Mesenchymal stem cell (in vitro differentiated cells and primary cell): ENCODE measurements around the gene GSG1.

Experiments
- DNase-seq: peaks from one replicate; pipeline ENCODE4 v3.0.0-alpha.2; 2013
- H2AFZ ChIP-seq: one replicate; pipeline ENCODE4 v1.6.1; 2013; ENCODE audit warnings: low read depth, mild to moderate bottlenecking, control low read depth, inconsistent platforms, low read length, moderate library complexity
- H2AK5ac ChIP-seq: 2 replicates; pipeline ENCODE4 v1.6.1; 2013; ENCODE audit warnings: low read length, moderate library complexity, mild to moderate bottlenecking, inconsistent platforms; ENCODE audit not compliant: severe bottlenecking
- H2BK120ac ChIP-seq: one replicate; pipeline ENCODE4 v1.6.1; 2013; ENCODE audit warnings: low read depth, mild to moderate bottlenecking, inconsistent platforms, low read length, moderate library complexity
- H2BK12ac ChIP-seq, 2 experiments: one replicate each; pipeline ENCODE4 v1.6.1; 2013; ENCODE audit warnings: inconsistent platforms in 2 of 2, low read length in 2 of 2, mild to moderate bottlenecking in 2 of 2, moderate library complexity in 2 of 2, control low read depth in 1 of 2
- H2BK15ac ChIP-seq: one replicate; pipeline ENCODE4 v1.6.1; 2013; ENCODE audit warnings: mild to moderate bottlenecking, low read depth, inconsistent platforms; ENCODE audit not compliant: poor library complexity, severe bottlenecking
- H2BK5ac ChIP-seq: 2 replicates; pipeline ENCODE4 v1.6.1; 2013; ENCODE audit warnings: low read depth, mild to moderate bottlenecking, low read length, control low read depth, inconsistent platforms; ENCODE audit not compliant: poor library complexity, severe bottlenecking
- H3K14ac ChIP-seq, 2 experiments: one replicate each; pipeline ENCODE4 v1.6.1; 2013; ENCODE audit warnings: inconsistent platforms in 2 of 2, low read length in 2 of 2, control low read depth in 1 of 2, mild to moderate bottlenecking in 1 of 2, moderate library complexity in 1 of 2
- H3K18ac ChIP-seq, 2 experiments: one replicate each; pipeline ENCODE4 v1.6.1; 2013; ENCODE audit warnings: inconsistent platforms in 2 of 2, low read length in 2 of 2, control low read depth in 1 of 2, low read depth in 1 of 2, mild to moderate bottlenecking in 1 of 2
- H3K23ac ChIP-seq, 2 experiments: one replicate each; pipeline ENCODE4 v1.6.1; 2013; ENCODE audit warnings: inconsistent platforms in 2 of 2, low read length in 2 of 2, mild to moderate bottlenecking in 2 of 2, moderate library complexity in 2 of 2, control low read depth in 1 of 2
- H3K27ac ChIP-seq: 2 replicates; pipeline ENCODE4 v1.5.1; 2013; ENCODE audit warnings: mild to moderate bottlenecking, moderate library complexity, low read length, control low read depth, inconsistent platforms; ENCODE audit not compliant: poor library complexity, severe bottlenecking
- H3K27me3 ChIP-seq, 2 experiments: 2 replicates each; pipeline versions ENCODE4 v1.6.1 to v1.7.0; 2013; ENCODE audit warnings: low read length in 2 of 2, mild to moderate bottlenecking in 2 of 2, moderate library complexity in 2 of 2, control low read depth in 1 of 2, inconsistent platforms in 1 of 2; ENCODE audit not compliant: control insufficient read depth in 1 of 2, insufficient read depth in 1 of 2
- H3K36me3 ChIP-seq, 2 experiments: 2 replicates each; pipeline versions ENCODE4 v1.6.1 to v1.7.0; 2013; ENCODE audit warnings: low read length in 2 of 2, control low read depth in 1 of 2, inconsistent platforms in 1 of 2, low read depth in 1 of 2, mild to moderate bottlenecking in 1 of 2; ENCODE audit not compliant: insufficient read depth in 2 of 2, control insufficient read depth in 1 of 2
- H3K4ac ChIP-seq, 2 experiments: one replicate each; pipeline ENCODE4 v1.6.1; 2013; ENCODE audit warnings: inconsistent platforms in 2 of 2, low read length in 2 of 2, mild to moderate bottlenecking in 2 of 2, moderate library complexity in 2 of 2, control low read depth in 1 of 2, low read depth in 1 of 2
- H3K4me1 ChIP-seq: 2 replicates; pipeline ENCODE4 v1.6.1; 2013; ENCODE audit warnings: low read depth, low read length, control low read depth; ENCODE audit not compliant: control insufficient read depth, insufficient read depth
- H3K4me2 ChIP-seq: 2 replicates; pipeline ENCODE4 v1.6.1; 2013; ENCODE audit warnings: low read length, mild to moderate bottlenecking, inconsistent platforms; ENCODE audit not compliant: poor library complexity, severe bottlenecking
- H3K4me3 ChIP-seq, 2 experiments: 2 replicates each; pipeline versions ENCODE4 v1.5.1 to v1.7.0; 2013; ENCODE audit warnings: low read length in 2 of 2, mild to moderate bottlenecking in 2 of 2, control low read depth in 1 of 2, low read depth in 1 of 2; ENCODE audit not compliant: insufficient read depth in 1 of 2
- H3K79me1 ChIP-seq: replicated peaks from 2 replicates; pipeline ENCODE4 v1.6.1; 2013; ENCODE audit warnings: mild to moderate bottlenecking, control low read depth, low read length, inconsistent platforms; ENCODE audit not compliant: poor library complexity, severe bottlenecking
- H3K9ac ChIP-seq: 2 replicates; pipeline ENCODE4 v1.7.0; 2013; ENCODE audit warnings: mild to moderate bottlenecking, low read length, moderate library complexity
- H3K9me3 ChIP-seq: 2 replicates; pipeline ENCODE4 v1.7.0; 2013; ENCODE audit warnings: mild to moderate bottlenecking, low read length; ENCODE audit not compliant: control insufficient read depth
- H4K8ac ChIP-seq: one replicate; pipeline ENCODE4 v1.6.1; 2013; ENCODE audit warnings: inconsistent platforms, mild to moderate bottlenecking, low read length, moderate library complexity
- H4K91ac ChIP-seq: one replicate; pipeline ENCODE4 v1.6.1; 2013; ENCODE audit warnings: mild to moderate bottlenecking, low read length, inconsistent platforms
- WGBS: methylation state at CpG from one replicate; pipeline ENCODE4 v1.1.7; 2013; ENCODE audit warnings: mixed read lengths; 5-methylcytosine and 5-hydroxymethylcytosine counted together

GSG1 gene

GRCh38 chr12:13120413-13120812 is 16.9 kb upstream of the GSG1 start:
- no peaks in the 10 kb centered on the region for H3K79me1 ChIP-seq
- H3K9me3 ChIP-seq = no peaks in the 10 kb centered on the region
- no peak overlapping the region for H3K18ac ChIP-seq
- no peak overlapping the region for H2BK12ac ChIP-seq
- H2BK120ac ChIP-seq = no peak overlapping the region
- H3K14ac ChIP-seq = no peak overlapping the region
- no peak overlapping the region for H3K4me3 ChIP-seq
- H2AFZ ChIP-seq = no peak overlapping the region
- H3K4ac ChIP-seq = no peak overlapping the region
- H3K27me3 ChIP-seq = no peaks in the 10 kb centered on the region
- no peak overlapping the region for H3K9ac ChIP-seq
- WGBS = no CpG with 5 or more reads among the region's 3 CpGs
- no peaks in the 10 kb centered on the region for H3K36me3 ChIP-seq
- no peak overlapping the region for H4K8ac ChIP-seq
- no peak overlapping the region for H3K4me2 ChIP-seq
- H2BK15ac ChIP-seq = no peak overlapping the region
- DNase-seq = peak; percentile 34
- H3K27ac ChIP-seq = no peak overlapping the region
- no peak overlapping the region for H4K91ac ChIP-seq
- H3K4me1 ChIP-seq = peaks cover 3% of the 10 kb centered on the region
- H2BK5ac ChIP-seq = no peak overlapping the region
- H3K23ac ChIP-seq = no peak overlapping the region
- no peak overlapping the region for H2AK5ac ChIP-seq

DNA sequence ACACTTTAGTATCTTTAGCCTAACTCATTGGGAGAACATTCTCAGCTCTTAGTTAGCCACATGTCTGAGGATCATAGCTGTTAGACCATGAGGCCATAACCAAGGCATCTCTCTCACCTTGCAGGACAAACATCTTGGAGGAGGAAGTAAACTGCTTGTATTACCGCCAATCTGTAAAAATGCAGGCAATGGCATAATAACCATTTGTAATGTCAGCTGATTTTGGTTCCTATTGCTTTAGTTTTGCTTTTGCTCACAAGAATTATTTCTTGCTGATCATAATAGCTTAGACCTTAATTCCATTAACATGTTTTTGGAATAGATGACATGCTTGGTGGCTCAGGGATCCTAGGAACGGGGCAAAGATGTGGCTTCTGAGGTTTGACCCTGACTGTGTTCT is 16.4 kb upstream of the GSG1 start:
- Histone ChIP-seq H3K79me1 (no peaks in the 10 kb centered on the region), H3K4ac (no peak overlapping the region), H2BK12ac (no peak overlapping the region), H3K36me3 (no peaks in the 10 kb centered on the region), H3K4me1 (peaks cover 3% of the 10 kb centered on the region), H3K4me3 (no peak overlapping the region), H4K91ac (no peak overlapping the region), H3K9me3 (no peaks in the 10 kb centered on the region), H3K9ac (no peak overlapping the region), H3K23ac (no peak overlapping the region), H3K18ac (no peak overlapping the region), H2BK120ac (no peak overlapping the region), H2AK5ac (no peak overlapping the region), H4K8ac (no peak overlapping the region), H2BK15ac (no peak overlapping the region), H2BK5ac (no peak overlapping the region), H3K27ac (no peak overlapping the region), H2AFZ (no peak overlapping the region), H3K14ac (no peak overlapping the region), H3K4me2 (no peak overlapping the region), H3K27me3 (no peaks in the 10 kb centered on the region)
- no peak for DNase-seq
- WGBS = 94% methylated on average over 2 of the region's 2 CpGs

DNA sequence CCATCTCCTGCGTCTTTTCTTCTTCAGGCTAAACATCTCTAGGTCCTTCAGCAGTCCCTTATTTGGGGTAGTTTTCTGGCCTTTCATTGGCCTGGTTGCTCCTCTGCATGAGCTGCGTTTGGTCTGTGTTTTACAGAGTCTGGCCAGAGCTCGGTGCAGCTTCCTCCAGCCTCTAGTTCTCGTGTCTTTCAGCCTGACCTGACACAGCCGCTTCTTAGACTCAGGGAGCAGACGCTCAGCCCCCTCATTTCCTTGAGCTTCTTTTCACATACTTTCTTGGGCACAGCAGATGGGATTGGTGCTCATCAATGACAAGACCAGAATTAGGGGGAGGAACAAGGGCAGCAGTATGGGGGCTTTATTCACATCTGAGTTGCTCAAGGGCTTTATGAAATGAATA is 13.6 kb upstream of the GSG1 start:
- no peak overlapping the region for H3K4me2 ChIP-seq
- no peak overlapping the region for H2BK5ac ChIP-seq
- no peak overlapping the region for H2AFZ ChIP-seq
- no peak overlapping the region for H4K8ac ChIP-seq
- no peak overlapping the region for H3K27ac ChIP-seq
- H3K27me3 ChIP-seq = no peaks in the 10 kb centered on the region
- WGBS = 64% methylated on average over 6 of the region's 6 CpGs
- no peak for DNase-seq
- H2BK15ac ChIP-seq = no peak overlapping the region
- no peak overlapping the region for H2BK12ac ChIP-seq
- no peak overlapping the region for H3K14ac ChIP-seq
- H3K9me3 ChIP-seq = no peaks in the 10 kb centered on the region
- no peaks in the 10 kb centered on the region for H3K79me1 ChIP-seq
- H3K4me1 ChIP-seq = peaks cover 4% of the 10 kb centered on the region
- H4K91ac ChIP-seq = no peak overlapping the region
- no peak overlapping the region for H3K4me3 ChIP-seq
- H3K4ac ChIP-seq = no peak overlapping the region
- no peak overlapping the region for H3K23ac ChIP-seq
- peak overlapping the region; percentile 28 for H3K9ac ChIP-seq
- H2AK5ac ChIP-seq = no peak overlapping the region
- no peaks in the 10 kb centered on the region for H3K36me3 ChIP-seq
- no peak overlapping the region for H2BK120ac ChIP-seq
- no peak overlapping the region for H3K18ac ChIP-seq

GRCh38 chr12:13116259-13116658 is 12.8 kb upstream of the GSG1 start:
- Histone ChIP-seq H2BK120ac (no peak overlapping the region), H3K14ac (peak overlapping the region in 1 of 2 experiments; percentile 39), H3K18ac (peak overlapping the region in 1 of 2 experiments; percentile 34), H2BK12ac (no peak overlapping the region), H3K36me3 (no peaks in the 10 kb centered on the region), H4K91ac (no peak overlapping the region), H3K27me3 (no peaks in the 10 kb centered on the region), H2BK5ac (no peak overlapping the region), H2BK15ac (no peak overlapping the region), H3K4ac (no peak overlapping the region), H4K8ac (no peak overlapping the region), H3K79me1 (no peaks in the 10 kb centered on the region), H3K9ac (no peak overlapping the region), H2AK5ac (no peak overlapping the region), H3K27ac (no peak overlapping the region), H3K23ac (no peak overlapping the region), H3K9me3 (no peaks in the 10 kb centered on the region), H3K4me2 (no peak overlapping the region), H3K4me3 (no peak overlapping the region), H2AFZ (peak overlapping the region; percentile 48), H3K4me1 (peaks cover 4% of the 10 kb centered on the region)
- no peak for DNase-seq
- WGBS = 94% methylated on average over 7 of the region's 7 CpGs
